ENCODE measurements around the gene BRAT1. TPM values are rescaled to one million over a fixed set of nuclear protein-coding genes. Genes with fewer than 3 reads are reported as not detected.

The BRAT1 gene
- total RNA-seq, 1 experiment from 2014 or later = 41.5 TPM

- DNase-seq = peak in 1 of 2 experiments; percentile 61
- H3K4me3 ChIP-seq = no peak overlapping the region
- H3K9me3 ChIP-seq (replicated peaks) = no peaks in the 10 kb centered on the region
- no peaks in the 10 kb centered on the region for H3K27me3 ChIP-seq
- H3K27ac ChIP-seq = peak overlapping the region; percentile 6; the same call in 1 of the 2 replicates
- H3K36me3 ChIP-seq = no peaks in the 10 kb centered on the region
- H3K4me1 ChIP-seq = peaks cover 60% of the 10 kb centered on the region
These were observed 44.2 kb downstream of the BRAT1 start for GRCh38 chr7:2510909-2511768.

DNA sequence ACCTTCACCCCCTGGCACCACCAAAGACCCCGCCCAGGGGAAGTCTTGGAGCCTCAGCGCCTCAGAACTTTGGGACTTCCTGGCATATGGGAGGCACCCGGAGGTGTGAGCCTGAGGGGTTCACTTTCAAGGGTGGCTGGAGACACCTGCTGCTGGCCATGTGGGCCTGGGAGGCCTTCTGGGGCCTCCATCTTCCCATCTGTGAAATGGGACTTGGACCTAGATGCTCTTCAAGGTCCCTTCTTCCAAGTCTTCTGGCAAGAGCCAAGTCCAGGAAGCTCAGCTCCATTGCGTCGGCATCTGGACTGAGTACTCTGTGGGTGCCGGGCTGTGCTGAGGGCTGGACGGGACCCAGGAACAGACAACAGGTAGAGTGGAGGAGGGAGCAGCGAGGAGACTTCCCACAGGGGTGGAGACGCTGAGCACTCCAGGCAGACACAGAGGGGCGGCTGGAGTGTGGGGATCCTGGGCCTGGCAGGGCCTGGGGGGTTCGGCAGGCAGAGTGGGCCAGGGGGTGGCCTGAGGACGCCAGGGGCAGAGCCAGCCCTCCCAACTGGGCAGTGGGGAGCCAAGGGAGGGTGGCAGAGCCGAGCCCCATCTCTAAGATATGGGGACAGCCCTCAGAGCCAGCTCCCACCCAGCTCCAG, 45.1 kb downstream of the BRAT1 start:
- H3K36me3 ChIP-seq = no peaks in the 10 kb centered on the region
- H3K4me3 ChIP-seq = no peak overlapping the region
- H3K27ac ChIP-seq = peak overlapping the region; percentile 70
- peaks cover 58% of the 10 kb centered on the region for H3K4me1 ChIP-seq
- no peaks in the 10 kb centered on the region for H3K9me3 ChIP-seq (replicated peaks)
- H3K27me3 ChIP-seq = no peaks in the 10 kb centered on the region
- DNase-seq = no peak

DNA sequence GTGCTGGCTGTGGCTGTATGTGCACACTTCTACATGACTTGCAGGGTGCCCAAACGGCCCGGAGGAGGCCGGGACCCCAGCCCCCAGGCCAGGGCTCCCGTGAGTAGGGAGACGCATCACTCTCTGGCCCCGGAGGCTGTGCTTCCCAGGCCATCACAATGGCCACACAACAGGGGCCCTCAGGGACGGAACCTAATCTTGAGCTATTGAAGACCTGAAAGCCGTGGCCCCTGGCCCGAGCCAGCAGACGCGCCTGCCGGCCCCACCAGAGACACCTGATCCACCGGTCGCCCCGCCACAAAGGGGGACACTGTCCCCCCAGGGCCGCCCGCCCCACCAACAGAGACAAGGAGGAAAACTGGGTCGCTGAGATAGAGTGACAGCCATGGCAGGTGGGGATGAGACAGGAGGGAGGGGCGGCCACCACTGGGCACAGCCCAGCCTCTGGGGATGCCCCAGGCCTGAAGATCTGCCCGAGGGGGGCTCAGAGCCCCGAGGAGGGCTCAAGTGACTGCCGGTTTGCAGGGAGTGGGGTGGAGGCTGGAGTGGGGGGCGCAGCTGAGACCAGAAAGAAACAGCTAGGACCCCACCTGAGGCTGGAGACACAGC, 45.9 kb downstream of the BRAT1 start:
- peak; percentile 61 to 74 for DNase-seq
- Histone ChIP-seq H3K27me3 (no peaks in the 10 kb centered on the region), H3K27ac (peak overlapping the region; percentile 70), H3K9me3 (replicated peaks) (no peaks in the 10 kb centered on the region), H3K4me3 (peak overlapping the region; percentile 32), H3K4me1 (peaks cover 66% of the 10 kb centered on the region), H3K36me3 (no peaks in the 10 kb centered on the region)

DNA sequence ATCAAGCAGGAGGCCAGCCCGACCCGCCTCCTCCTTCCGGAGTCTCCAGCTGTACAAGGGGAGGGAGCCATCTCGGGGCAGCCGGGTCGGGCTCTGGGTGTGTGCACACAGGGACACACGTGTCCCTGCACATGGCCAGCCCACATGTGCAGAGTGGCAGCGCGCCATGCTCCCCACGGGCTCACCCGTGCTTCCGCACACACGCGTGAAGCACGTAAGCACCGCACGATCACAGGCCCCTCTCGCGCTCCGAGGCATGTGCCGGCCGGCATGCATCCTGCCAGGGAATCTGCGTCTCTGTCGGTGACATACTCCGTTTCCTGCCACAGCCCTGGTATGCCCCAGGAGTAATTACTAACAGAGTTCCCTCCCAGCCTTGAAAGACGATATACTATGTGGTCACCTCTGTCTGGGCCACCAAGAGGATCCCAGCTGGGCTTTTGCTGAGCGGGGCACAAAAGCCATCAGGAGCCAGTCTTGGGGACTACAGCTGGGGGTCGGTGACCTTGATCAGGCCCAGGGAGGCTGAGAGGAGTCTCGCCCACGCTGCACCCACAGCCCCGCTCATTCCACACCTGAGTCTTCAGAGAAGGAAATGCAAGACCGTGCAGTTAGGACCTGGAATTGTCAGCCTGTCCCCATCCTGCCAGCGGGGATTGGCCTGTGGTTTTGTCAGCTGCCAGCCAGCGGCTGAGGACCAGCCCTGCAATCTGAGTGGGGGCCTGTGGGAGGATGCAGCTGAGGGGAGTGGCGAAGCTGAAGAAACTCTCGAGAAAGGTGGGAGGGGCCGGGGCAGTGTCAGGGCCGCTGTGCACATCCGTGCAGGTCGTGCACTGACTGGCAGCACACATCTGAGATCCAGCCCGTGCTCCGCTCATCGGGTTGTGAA, 46.8 kb downstream of the BRAT1 start:
- Histone ChIP-seq H3K4me3 (peak overlapping the region; percentile 40), H3K4me1 (peaks cover 69% of the 10 kb centered on the region), H3K9me3 (replicated peaks) (no peaks in the 10 kb centered on the region), H3K36me3 (no peaks in the 10 kb centered on the region), H3K27ac (peak overlapping the region; percentile 70), H3K27me3 (no peaks in the 10 kb centered on the region)
- DNase-seq = peak; percentile 97 to 98

DNA sequence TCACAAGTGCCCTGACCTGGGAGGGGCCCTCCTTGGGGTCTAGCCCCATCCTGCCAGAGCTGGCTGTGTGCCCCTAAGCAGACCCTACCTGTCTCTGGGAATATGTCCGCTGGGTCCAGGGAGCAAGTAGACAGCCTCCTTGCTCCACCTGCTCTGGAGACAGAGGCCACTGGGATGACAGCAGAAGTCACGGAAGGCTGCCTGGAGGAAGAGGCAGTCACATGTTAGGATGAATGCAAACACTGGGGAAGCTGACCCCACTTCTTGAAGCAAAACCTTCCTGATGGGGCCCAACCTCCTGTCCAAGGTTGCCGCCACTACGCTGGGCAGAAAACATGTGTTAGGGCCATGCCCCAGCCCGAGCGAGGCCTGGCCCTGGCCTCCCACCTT, 47.4 kb downstream of the BRAT1 start:
- Histone ChIP-seq H3K9me3 (replicated peaks) (no peaks in the 10 kb centered on the region), H3K4me1 (peaks cover 72% of the 10 kb centered on the region), H3K4me3 (peak overlapping the region; percentile 40), H3K27me3 (no peaks in the 10 kb centered on the region), H3K36me3 (no peaks in the 10 kb centered on the region), H3K27ac (peak overlapping the region; percentile 70)
- no peak for DNase-seq

GRCh38 chr7:2507208-2507916, 48.0 kb downstream of the BRAT1 start:
- Histone ChIP-seq H3K27ac (peak overlapping the region; percentile 70), H3K36me3 (no peaks in the 10 kb centered on the region), H3K9me3 (replicated peaks) (no peaks in the 10 kb centered on the region), H3K4me3 (peak overlapping the region; percentile 40), H3K4me1 (peaks cover 71% of the 10 kb centered on the region), H3K27me3 (no peaks in the 10 kb centered on the region)
- DNase-seq = no peak

DNA sequence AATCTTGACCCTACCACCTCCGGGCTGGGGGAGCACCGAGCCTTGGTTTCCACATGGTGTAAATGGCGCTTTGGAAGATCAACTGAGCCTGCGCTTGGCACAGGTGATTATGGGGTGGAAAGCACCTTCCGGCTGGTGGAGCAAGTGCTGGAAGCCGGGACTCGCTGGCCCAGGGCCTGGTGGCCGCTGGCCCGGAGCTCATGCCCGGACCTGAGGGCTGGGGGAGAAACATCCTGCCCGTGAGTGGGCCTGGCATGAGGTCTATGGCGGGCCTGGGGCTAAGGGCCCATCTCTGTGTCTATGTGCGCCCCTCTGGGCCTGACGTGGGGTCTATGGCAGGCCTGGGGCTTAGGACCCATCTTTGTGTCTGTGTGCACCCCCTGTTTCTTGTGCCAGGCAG, 49.9 kb downstream of the BRAT1 start:
- H3K27ac ChIP-seq = no peak overlapping the region
- no peak overlapping the region for H3K4me3 ChIP-seq
- H3K9me3 ChIP-seq (replicated peaks) = no peaks in the 10 kb centered on the region
- H3K27me3 ChIP-seq = no peaks in the 10 kb centered on the region
- no peaks in the 10 kb centered on the region for H3K36me3 ChIP-seq
- DNase-seq = no peak
- peaks cover 57% of the 10 kb centered on the region for H3K4me1 ChIP-seq

DNA sequence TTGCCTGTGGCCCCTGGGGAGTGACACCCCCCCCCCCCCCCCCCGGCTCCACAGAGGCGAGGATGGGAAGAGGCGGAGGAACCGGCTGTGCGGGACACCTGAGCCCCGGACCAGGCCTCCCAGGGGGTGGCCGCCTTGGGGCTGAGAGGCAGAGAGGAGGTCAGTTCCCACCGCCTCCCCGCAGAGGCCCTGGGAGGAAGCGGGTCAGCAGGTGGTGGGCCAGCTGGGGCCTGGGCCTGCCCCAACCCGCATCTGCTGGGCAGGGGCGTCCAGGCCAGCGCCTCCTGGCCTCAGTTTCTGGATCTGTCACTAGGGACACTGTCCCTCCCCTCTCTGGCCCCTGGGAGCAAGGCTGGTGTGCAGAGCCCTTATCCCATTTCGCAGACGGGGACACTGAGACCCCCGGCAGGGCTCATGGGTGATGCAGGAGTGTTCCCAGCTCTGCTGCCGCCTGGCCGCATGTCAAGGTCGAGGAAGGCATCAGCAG, 50.4 kb downstream of the BRAT1 start:
- Histone ChIP-seq H3K9me3 (replicated peaks) (no peaks in the 10 kb centered on the region), H3K36me3 (no peaks in the 10 kb centered on the region), H3K27me3 (no peaks in the 10 kb centered on the region), H3K4me3 (no peak overlapping the region), H3K27ac (no peak overlapping the region), H3K4me1 (peaks cover 57% of the 10 kb centered on the region)
- peak in 1 of 2 experiments; percentile 61 for DNase-seq

GRCh38 chr7:2504128-2504888, 51.0 kb downstream of the BRAT1 start:
- no peak for DNase-seq
- Histone ChIP-seq H3K36me3 (no peaks in the 10 kb centered on the region), H3K27ac (no peak overlapping the region), H3K4me1 (peaks cover 55% of the 10 kb centered on the region), H3K4me3 (no peak overlapping the region), H3K9me3 (replicated peaks) (no peaks in the 10 kb centered on the region), H3K27me3 (no peaks in the 10 kb centered on the region)

DNA sequence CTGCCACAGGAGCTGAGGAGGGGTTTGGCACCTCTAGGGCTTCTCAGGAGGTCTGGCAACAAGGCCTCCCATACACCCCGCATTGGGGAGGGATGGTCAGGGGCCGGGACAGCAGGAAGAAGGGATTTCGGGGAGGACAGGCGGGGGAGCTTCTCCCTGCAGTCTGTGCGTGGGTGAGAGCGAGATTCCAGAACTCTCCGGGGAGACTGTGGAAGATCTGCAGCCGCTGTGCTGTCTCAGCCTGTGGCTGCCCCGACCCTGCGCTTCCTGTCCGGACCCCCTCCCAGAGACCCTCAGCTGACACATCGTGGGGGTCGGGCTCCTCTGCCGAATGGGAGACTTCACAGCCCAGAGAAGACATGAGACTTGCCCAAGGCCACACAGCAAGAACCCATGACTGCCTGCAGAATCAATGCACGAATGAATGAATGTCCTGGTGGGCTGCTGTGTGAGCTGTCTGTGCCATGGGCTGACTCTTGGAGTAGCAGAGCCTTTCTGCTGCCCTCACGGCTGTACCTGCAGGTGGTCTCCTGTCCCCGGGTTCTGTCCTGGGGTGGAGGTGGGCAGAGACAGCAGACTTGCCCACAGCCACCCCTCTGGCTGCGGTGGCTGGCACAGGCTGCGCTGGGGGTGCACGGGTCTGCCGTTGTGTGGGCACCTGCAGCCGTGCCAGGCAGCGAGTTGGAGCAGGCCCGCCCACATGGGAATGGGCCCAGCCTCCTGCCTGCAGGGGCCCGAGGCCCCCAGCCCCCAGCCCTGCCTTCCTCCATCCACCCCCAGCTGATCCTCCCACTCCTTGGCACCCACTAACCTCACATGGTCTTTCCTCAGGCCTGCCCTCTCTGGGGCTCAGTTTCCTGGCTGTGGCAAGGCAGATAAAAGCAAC, 52.0 kb downstream of the BRAT1 start:
- no peak overlapping the region for H3K4me3 ChIP-seq
- no peak for DNase-seq
- no peak overlapping the region for H3K27ac ChIP-seq
- peaks cover 61% of the 10 kb centered on the region for H3K4me1 ChIP-seq
- no peaks in the 10 kb centered on the region for H3K9me3 ChIP-seq (replicated peaks)
- H3K27me3 ChIP-seq = no peaks in the 10 kb centered on the region
- no peaks in the 10 kb centered on the region for H3K36me3 ChIP-seq

- no peak overlapping the region for H3K27ac ChIP-seq
- DNase-seq = no peak
- H3K36me3 ChIP-seq = no peaks in the 10 kb centered on the region
- H3K27me3 ChIP-seq = no peaks in the 10 kb centered on the region
- no peaks in the 10 kb centered on the region for H3K9me3 ChIP-seq (replicated peaks)
- no peak overlapping the region for H3K4me3 ChIP-seq
- H3K4me1 ChIP-seq = peaks cover 57% of the 10 kb centered on the region
These were observed 52.7 kb downstream of the BRAT1 start for GRCh38 chr7:2502647-2502966.

DNA sequence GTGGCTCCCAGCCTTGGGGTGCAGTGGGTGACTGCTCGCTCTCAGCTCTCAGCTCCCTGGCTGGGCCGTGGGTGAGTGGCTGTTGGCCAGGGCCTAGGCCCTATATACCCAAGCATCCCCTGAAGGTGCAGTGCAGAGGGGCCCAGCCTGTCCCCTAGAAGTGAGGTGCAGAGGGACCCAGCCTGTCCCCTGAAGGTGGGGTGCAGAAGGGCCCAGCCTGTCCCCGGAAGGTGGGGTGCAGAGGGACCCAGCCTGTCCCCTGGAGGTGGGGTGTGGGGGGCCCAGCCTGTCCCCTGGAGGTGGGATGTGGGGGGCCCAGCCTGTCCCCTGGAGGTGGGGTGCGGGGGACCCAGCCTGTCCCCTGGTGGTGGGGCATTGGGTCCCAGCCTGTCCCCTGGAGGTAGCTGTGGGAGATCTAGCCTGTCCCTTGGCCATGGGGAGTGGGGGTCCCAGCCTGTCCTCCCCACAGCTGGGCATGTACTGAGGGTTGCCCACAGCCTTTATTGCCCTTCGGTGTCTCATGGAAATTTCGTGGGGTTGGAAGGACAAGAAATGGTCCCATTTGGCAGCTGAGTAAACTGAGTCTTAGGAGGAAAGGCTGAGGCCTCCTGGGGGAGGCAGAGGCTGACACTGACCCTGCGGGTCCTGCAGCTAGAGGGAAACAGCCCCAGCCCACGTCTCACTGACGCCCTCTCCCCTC, 53.2 kb downstream of the BRAT1 start:
- no peaks in the 10 kb centered on the region for H3K36me3 ChIP-seq
- H3K9me3 ChIP-seq (replicated peaks) = no peaks in the 10 kb centered on the region
- DNase-seq = no peak
- H3K4me3 ChIP-seq = no peak overlapping the region
- H3K4me1 ChIP-seq = peaks cover 59% of the 10 kb centered on the region
- no peak overlapping the region for H3K27ac ChIP-seq
- H3K27me3 ChIP-seq = no peaks in the 10 kb centered on the region

Data from SJCRH30 (cell line).